ENCODE measurements around the gene LYPD8. TPM values are rescaled to one million over a fixed set of nuclear protein-coding genes. Genes with fewer than 3 reads are reported as not detected.

Gene LYPD8
- polyA plus RNA-seq, 4 donors = 0.09 TPM; not detected in 3

DNA sequence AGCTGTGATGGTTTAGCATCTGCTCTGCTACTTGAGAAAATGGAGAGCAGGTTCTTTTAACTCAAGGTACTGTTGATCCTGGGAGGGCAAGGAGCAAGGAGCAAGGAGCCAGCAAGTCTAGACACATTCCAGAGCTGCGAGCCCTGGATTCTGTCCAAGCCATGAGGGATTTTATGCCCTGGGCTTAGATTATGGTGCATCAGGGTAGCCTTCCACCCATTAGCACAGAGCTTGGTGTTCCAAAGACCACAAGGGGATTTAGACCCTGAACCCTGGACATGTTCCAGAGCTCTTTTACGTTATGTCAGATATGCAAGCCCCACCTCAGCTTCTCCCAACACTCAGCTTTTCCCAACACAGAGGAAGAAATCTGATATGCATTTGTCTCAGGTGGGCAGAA is 51.0 kb downstream of the LYPD8 start:
- no peak for DNase-seq (ENCODE audit: low read depth in 4 of 4, low spot score in 2 of 4)

DNA sequence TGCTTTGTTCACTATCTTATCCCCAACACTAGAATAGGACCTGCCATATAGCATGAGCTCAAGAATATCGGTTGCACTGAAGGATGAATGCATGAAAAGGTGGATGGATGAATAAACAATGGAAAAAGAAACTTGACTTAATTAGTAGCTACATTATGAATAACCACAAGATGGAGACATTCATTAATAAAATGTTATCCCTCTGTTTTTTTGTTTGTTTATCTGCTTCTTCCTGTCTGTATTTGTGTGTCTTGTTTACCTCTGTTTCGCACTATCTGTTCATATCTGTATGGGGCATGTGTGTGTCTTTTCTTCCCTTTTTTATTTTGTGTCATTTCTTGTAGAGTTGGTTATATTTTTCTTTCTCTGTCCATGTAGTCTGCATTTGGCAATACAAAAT is 51.9 kb downstream of the LYPD8 start:
- no peak for DNase-seq (ENCODE audit: low read depth in 4 of 4, low spot score in 2 of 4)

DNA sequence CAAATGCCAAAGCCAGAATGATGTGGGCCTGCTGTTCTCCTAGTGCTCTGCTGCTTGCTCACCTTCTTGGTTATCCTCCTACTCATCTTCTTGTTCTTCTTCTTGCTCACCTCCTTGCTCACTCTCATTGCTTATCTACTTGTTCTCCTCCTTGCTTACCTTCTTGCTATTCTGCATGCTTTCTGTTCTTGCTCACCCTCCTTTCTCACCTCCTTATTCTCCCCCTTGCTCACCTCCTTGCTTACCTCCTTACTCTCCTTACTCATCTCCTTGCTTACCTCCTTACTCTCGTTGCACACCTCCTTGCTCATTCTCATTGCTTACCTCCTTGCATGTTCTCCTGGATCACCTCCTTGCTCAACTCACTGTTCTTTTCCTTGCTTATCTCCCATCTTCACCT is 52.8 kb downstream of the LYPD8 start, which contains the start of gene OR14I1:
OR14I1 (minus strand) TSS at position 53 of the 400 bp plus-strand sequence.
- no peak for DNase-seq (ENCODE audit: low read depth in 4 of 4, low spot score in 2 of 4)

DNA sequence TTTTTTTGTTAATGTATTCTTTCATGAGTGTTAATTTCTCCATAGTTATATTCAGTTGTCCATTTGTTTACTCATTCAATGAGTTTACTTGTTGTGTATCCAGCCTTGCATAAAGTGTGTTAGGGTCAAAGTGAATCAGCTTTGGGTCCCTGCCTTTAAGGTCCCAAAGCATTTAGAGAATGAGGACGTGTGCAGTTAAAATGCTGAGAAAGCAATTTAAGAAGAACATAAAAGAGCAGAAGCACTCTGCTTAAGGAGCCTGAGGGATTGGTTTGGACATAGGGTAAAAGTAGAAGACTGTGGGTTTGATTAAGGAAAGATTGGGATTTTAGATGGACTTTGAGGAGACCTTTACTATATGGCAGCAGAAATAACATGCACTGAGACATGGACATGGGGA is 56.5 kb downstream of the LYPD8 start:
- DNase-seq (ENCODE audit: low read depth in 4 of 4, low spot score in 2 of 4) = no peak

DNA sequence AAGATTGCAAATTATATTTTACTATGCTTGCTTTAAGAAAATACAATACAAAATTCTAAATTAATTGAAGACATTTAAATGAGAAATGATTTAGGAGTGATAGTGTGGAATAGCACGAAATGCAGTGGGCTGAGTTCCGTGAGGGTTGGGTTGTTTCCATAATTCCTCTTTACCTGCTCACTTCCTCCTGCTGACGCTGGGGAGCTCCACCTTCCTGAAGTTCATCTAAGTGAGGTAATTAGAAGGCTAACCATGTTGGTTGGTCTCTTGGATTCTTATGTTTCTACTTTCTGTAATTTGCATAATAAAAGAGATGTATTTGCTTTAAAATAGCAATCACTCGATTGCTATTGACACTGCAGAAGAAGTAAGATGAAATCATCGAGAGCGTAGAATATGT is 57.7 kb downstream of the LYPD8 start:
- no peak for DNase-seq (ENCODE audit: low read depth in 4 of 4, low spot score in 2 of 4)

DNA sequence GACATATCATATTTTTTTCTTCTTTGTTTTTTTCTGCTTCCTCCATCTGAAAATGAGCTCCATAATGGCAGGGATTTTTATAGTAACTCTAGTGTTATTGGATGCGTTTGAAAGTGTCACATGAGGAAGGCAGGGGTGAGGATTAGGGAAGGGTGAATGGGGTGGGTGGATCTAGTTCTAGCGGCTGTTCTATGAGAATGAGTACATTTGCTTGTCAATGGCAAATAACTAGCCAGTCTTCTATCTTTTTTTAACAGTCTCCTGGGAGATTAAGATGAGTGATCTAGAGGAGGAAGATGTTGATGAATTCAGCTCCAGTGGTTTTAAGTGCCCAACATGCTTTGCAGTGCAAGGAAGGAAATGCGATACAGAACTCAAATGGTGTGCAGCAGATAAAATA is 58.8 kb downstream of the LYPD8 start:
- DNase-seq (ENCODE audit: low read depth in 4 of 4, low spot score in 2 of 4) = no peak

DNA sequence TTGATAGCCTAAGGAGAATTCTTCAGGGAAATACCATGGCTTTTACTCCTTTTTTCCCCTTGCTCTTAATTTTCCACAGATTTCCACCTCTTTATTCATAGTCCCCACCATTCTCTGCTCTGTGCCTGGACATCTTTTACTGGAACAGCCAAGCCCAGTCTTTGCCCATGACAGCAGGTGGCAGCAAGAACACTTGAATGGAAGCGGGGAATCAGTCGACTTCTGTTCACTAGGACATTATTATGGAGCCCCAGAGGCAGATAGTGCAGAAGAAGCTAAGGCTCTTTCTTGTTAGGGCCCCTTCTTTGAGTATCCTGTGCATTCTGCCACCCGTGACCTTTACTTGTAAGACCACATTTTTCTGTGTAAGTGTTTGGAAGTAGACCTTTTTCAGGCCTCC is 59.3 kb downstream of the LYPD8 start:
- no peak for DNase-seq (ENCODE audit: low read depth in 4 of 4, low spot score in 2 of 4)

DNA sequence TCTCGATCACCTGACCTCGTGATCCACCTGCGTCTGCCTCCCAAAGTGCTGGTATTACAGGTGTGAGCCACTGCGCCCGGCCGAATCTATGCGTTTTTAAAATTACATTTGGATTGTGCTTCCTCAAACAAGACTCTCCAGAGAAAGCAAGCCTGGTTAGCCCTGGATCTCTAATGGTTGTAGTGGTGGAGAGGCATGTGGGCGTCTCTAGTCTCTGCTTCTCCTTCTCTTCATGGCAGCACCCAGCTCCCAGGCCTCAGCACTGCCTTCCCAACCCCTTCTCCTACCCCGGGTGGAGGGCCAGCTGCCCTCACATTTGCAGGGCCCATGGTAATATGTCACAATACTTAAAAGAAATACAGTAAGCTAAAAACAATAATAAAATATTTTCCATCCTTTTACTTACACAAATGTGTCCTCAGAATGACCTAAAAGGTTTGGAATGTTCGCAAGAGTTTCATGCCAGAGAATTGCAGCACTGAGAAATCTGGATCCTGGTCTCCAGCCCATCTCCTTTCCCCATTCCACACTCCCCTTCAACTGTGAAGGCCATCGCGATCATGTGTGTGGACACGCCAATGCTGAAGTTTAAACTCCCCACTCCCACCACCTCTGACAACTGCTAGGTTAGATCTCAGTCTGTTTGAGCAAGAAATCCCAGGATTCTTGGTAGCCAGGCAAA is 60.0 kb downstream of the LYPD8 start:
- DNase-seq (ENCODE audit: low read depth in 4 of 4, low spot score in 2 of 4) = no peak

DNA sequence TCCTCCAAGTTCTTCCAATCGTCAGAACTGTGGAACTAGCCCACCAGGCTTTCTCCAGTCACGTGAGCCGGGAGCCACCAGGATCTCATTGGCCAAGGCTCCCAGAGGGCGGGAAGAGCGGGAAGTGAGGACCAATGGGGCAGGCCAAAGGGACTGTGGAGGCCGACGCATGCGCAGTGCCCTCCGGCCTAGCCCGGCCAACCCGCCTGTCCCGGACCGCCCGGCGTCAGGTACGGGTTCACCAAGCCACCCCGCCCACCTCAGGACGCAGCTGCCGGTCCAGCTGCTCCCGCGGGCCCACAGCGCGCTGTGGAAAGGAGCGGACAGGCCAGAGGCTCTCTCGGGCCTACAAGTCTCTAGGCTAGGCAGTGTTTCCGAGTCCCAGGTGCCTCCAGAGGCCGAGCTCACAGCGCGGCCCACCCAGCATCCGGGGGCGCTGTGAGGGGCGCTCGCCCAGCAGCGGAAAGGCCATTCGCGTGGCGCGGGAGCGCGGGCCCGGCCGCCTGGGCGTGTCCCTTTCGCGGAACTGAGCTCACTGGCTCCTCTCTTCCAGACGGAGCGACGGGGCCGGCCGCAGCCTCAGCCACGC is 63.9 kb downstream of the LYPD8 start:
- no peak for DNase-seq (ENCODE audit: low read depth in 4 of 4, low spot score in 2 of 4)

Other genes starting within 250 kb of the LYPD8 start
- under 1 TPM in 2 of 4 donors, not detected in 2; 0.04 to 0.08 TPM for gene OR2G6, start 247.7 kb downstream of the LYPD8 start, polyA plus RNA-seq (ENCODE audit: insufficient read length in 4 of 4)
- under 1 TPM in 1 of 4 donors, not detected in 3; 0.06 TPM for gene OR2T29, start 193.0 kb downstream of the LYPD8 start, polyA plus RNA-seq (ENCODE audit: insufficient read length in 4 of 4)
- gene OR2T34, start 181.0 kb downstream of the LYPD8 start, polyA plus RNA-seq (ENCODE audit: insufficient read length in 4 of 4) = not detected
- under 1 TPM; 0.08 to 0.28 (median 0.11) TPM for gene OR2T10, start 158.1 kb downstream of the LYPD8 start, polyA plus RNA-seq (ENCODE audit: insufficient read length in 4 of 4)
- gene OR2T11, start 120.7 kb downstream of the LYPD8 start, polyA plus RNA-seq (ENCODE audit: insufficient read length in 4 of 4) = under 1 TPM in 1 of 4 donors, not detected in 3; 0.03 TPM
- gene OR2T35, start 110.5 kb downstream of the LYPD8 start, polyA plus RNA-seq (ENCODE audit: insufficient read length in 4 of 4) = not detected
- gene OR2T27, start 100.2 kb downstream of the LYPD8 start, polyA plus RNA-seq (ENCODE audit: insufficient read length in 4 of 4) = not detected
- gene OR14I1, start 53.0 kb downstream of the LYPD8 start, polyA plus RNA-seq (ENCODE audit: insufficient read length in 4 of 4) = under 1 TPM in 1 of 4 donors, not detected in 3; 0.19 TPM
- 10 to 100 TPM; 22.8 to 34.8 (median 30.0) TPM for gene SH3BP5L, start 70.2 kb upstream of the LYPD8 start, polyA plus RNA-seq (ENCODE audit: insufficient read length in 4 of 4)
- 10 to 100 TPM; 20.1 to 30.0 (median 25.6) TPM for gene ZNF672, start 82.5 kb upstream of the LYPD8 start, polyA plus RNA-seq (ENCODE audit: insufficient read length in 4 of 4)
- gene ZNF692, start 103.3 kb upstream of the LYPD8 start, polyA plus RNA-seq (ENCODE audit: insufficient read length in 4 of 4) = 10 to 100 TPM; 26.6 to 65.8 (median 50.1) TPM
- gene PGBD2, start 150.5 kb upstream of the LYPD8 start, polyA plus RNA-seq (ENCODE audit: insufficient read length in 4 of 4) = 10 to 100 TPM; 10.1 to 15.0 (median 12.4) TPM

Measured in left renal cortex interstitium (tissue), 4 donors.